ENCODE data around the gene HSPA12B. TPM values are rescaled to one million over a fixed set of nuclear protein-coding genes. Genes with fewer than 3 reads are reported as not detected.

The HSPA12B gene
- total RNA-seq, 1 experiment from 2014 or later = 2.7 TPM

GRCh38 chr20:3801299-3801698, 68.8 kb downstream of the HSPA12B start:
- H4K5ac ChIP-seq (ENCODE audit: insufficient read length, low read depth, low read length) = no peak overlapping the region
- H3K9ac ChIP-seq (ENCODE audit: extremely low read depth, insufficient read length, low read length) = no peak overlapping the region
- no peak overlapping the region for H3K4me2 ChIP-seq (ENCODE audit: insufficient read depth, insufficient read length, low read length)
- Mint-ChIP-seq H3K4me3 (no peak overlapping the region), H3K27ac (no peak overlapping the region), H3K4me1 (peaks cover 42 to 56% of the 10 kb centered on the region in 2 experiments), H3K27me3 (ENCODE audit: low read depth) (peaks cover 7% of the 10 kb centered on the region; the same call in 1 of the 2 replicates), H3K9me3 (no peaks in the 10 kb centered on the region), H3K36me3 (ENCODE audit: insufficient read depth in 1 of 3, low read depth in 3 of 3) (peaks cover 32 to 54% (median 49%) of the 10 kb centered on the region in 3 experiments)
- no peaks in the 10 kb centered on the region for H3K27me3 ChIP-seq (ENCODE audit: insufficient read depth, low read length)
- H3K18ac ChIP-seq (ENCODE audit: insufficient read length, low read depth, low read length) = no peak overlapping the region
- H3K27ac ChIP-seq (ENCODE audit: insufficient read length, low read depth, low read length) = no peak overlapping the region
- no peak for TF ChIP-seq CTCF (conservative IDR thresholded peaks at IDR 0.05)
- H2BK15ac ChIP-seq (ENCODE audit: low read depth, low read length) = no peak overlapping the region
- no peak overlapping the region for H4K91ac ChIP-seq (ENCODE audit: insufficient read length, low read depth, low read length)
- H3T11ph ChIP-seq (ENCODE audit: low read length) = no peak overlapping the region
- H3K23me2 ChIP-seq (ENCODE audit: insufficient read length, low read depth, low read length, poor library complexity, severe bottlenecking) = peaks cover 14% of the 10 kb centered on the region
- H2BK12ac ChIP-seq (ENCODE audit: insufficient read length, low read depth, low read length) = no peak overlapping the region
- H3K14ac ChIP-seq (ENCODE audit: insufficient read depth, low read length) = no peak overlapping the region
- no peak overlapping the region for H3K56ac ChIP-seq (ENCODE audit: insufficient read length, low read depth, low read length)
- no peaks in the 10 kb centered on the region for H4K20me1 ChIP-seq (ENCODE audit: control insufficient read depth, insufficient read depth, insufficient read length)
- no peaks in the 10 kb centered on the region for H3K9me3 ChIP-seq (ENCODE audit: control insufficient read depth, low read depth, low read length)
- H3K4ac ChIP-seq (ENCODE audit: low read depth, low read length) = no peak overlapping the region
- no peaks in the 10 kb centered on the region for H3K79me1 ChIP-seq (ENCODE audit: insufficient read depth, low read depth, low read length, poor library complexity, severe bottlenecking)
- H2AK5ac ChIP-seq (ENCODE audit: insufficient read length, low read length) = no peak overlapping the region
- no peak overlapping the region for H2BK20ac ChIP-seq (ENCODE audit: low read depth, low read length, poor library complexity, severe bottlenecking)
- no peak overlapping the region for H2BK120ac ChIP-seq (ENCODE audit: low read depth, low read length, poor library complexity, severe bottlenecking)
- no peaks in the 10 kb centered on the region; the same call in 1 of the 2 replicates for H3K4me1 ChIP-seq (ENCODE audit: insufficient read depth, low read length)
- no peak overlapping the region for H2BK5ac ChIP-seq (ENCODE audit: insufficient read length, low read length)
- H4K8ac ChIP-seq (replicated peaks; ENCODE audit: insufficient read length, low read depth, low read length) = no peak overlapping the region
- no CpG with 5 or more reads among the region's 4 CpGs for WGBS (ENCODE audit: extremely low coverage, insufficient read length, low lambda C conversion rate)
- H3K23ac ChIP-seq (ENCODE audit: insufficient read length, low read depth, low read length) = no peak overlapping the region
- H3K79me2 ChIP-seq (ENCODE audit: insufficient read depth, low read length) = no peaks in the 10 kb centered on the region
- no peak overlapping the region for H2AFZ ChIP-seq (ENCODE audit: low read length)
- no peak for DNase-seq

Data from H9 (cell line).